ENCODE measurements around the gene JPH3.

Gene JPH3

GRCh38 chr16:87702325-87702811 lies 100.1 kb downstream of the JPH3 start:
- peak; percentile 85 for DNase-seq (ENCODE audit: extremely low spot score)
- peak; percentile 81 for TF ChIP-seq CTCF (IDR thresholded peaks at IDR 0.05; ENCODE audit: control extremely low read depth, extremely low read depth, low read depth, missing control alignments)
- ChIA-PET CTCF (interaction anchor here (0.6 to 2.9 kb wide), 25 partner anchors 8 to 383 kb away, joined by 3 to 15 read pairs (median 4); partner anchors contain the start of gene KLHDC4), POLR2A (no interaction called here)

GRCh38 chr16:87703071-87703470 lies 100.8 kb downstream of the JPH3 start:
- CTCF ChIA-PET = interaction anchor here (0.6 to 2.9 kb wide), 22 partner anchors 8 to 384 kb away, joined by 3 to 15 read pairs (median 4); partner anchors contain the start of gene KLHDC4
- POLR2A ChIA-PET = no interaction called here
- TF ChIP-seq CTCF (IDR thresholded peaks at IDR 0.05; ENCODE audit: control extremely low read depth, extremely low read depth, low read depth, missing control alignments) = no peak
- no peak for DNase-seq (ENCODE audit: extremely low spot score)

GRCh38 chr16:87703835-87704375 lies 101.6 kb downstream of the JPH3 start:
- CTCF ChIA-PET = interaction anchor here (1.0 to 2.9 kb wide), 4 partner anchors 10 to 268 kb away, joined by 3 to 15 read pairs (median 3); no protein-coding TSS in a partner anchor
- POLR2A ChIA-PET = no interaction called here
- DNase-seq (ENCODE audit: extremely low spot score) = no peak
- TF ChIP-seq CTCF (IDR thresholded peaks at IDR 0.05; ENCODE audit: control extremely low read depth, extremely low read depth, low read depth, missing control alignments) = no peak

GRCh38 chr16:87704754-87705353 lies 102.5 kb downstream of the JPH3 start:
- ChIA-PET POLR2A (no interaction called here), CTCF (interaction anchor here (0.9 to 1.3 kb wide), 2 partner anchors 23 to 64 kb away, joined by 3 read pairs; no protein-coding TSS in a partner anchor)
- DNase-seq (ENCODE audit: extremely low spot score) = no peak
- TF ChIP-seq CTCF (IDR thresholded peaks at IDR 0.05; ENCODE audit: control extremely low read depth, extremely low read depth, low read depth, missing control alignments) = no peak

- ChIA-PET CTCF (interaction anchor here (1.1 to 1.3 kb wide), 2 partner anchors 63 to 165 kb away, joined by 3 read pairs; no protein-coding TSS in a partner anchor), POLR2A (no interaction called here)
- DNase-seq (ENCODE audit: extremely low spot score) = no peak
- no peak for TF ChIP-seq CTCF (IDR thresholded peaks at IDR 0.05; ENCODE audit: control extremely low read depth, extremely low read depth, low read depth, missing control alignments)
Measured at GRCh38 chr16:87705771-87706277, 103.5 kb downstream of the JPH3 start.

GRCh38 chr16:87706278-87707000 lies 104.1 kb downstream of the JPH3 start:
- POLR2A ChIA-PET = no interaction called here
- TF ChIP-seq CTCF (IDR thresholded peaks at IDR 0.05; ENCODE audit: control extremely low read depth, extremely low read depth, low read depth, missing control alignments) = no peak
- CTCF ChIA-PET = interaction anchor here (1.1 to 1.3 kb wide), 3 partner anchors 9 to 165 kb away, joined by 3 read pairs; no protein-coding TSS in a partner anchor
- DNase-seq (ENCODE audit: extremely low spot score) = no peak
